Heart right ventricle (tissue), 16 donors: ENCODE measurements around the gene SFXN4. TPM values are rescaled to one million over a fixed set of nuclear protein-coding genes. Genes with fewer than 3 reads are reported as not detected.

ENCODE experiments used
- ATAC-seq, 8 donors: fragments of 200-7000 bp; cut with Tn5 transposase; one replicate each; pipeline ENCODE4 v1.9.1; 2020; ENCODE audit warnings: mild to moderate bottlenecking in 8 of 8, moderate library complexity in 8 of 8, moderate number of reproducible peaks in 1 of 8
- DNase-seq, 2 donors: peaks; one replicate each; pipeline ENCODE4 v3.0.0-alpha.2; 2020
- H3K27ac ChIP-seq, 10 donors: fragments of 200-600 bp; sonication (generic) in 2 of 10; one replicate each; pipeline versions ENCODE4 v1.5.0 to v1.8.0; 2020 to 2022; ENCODE audit warnings: mild to moderate bottlenecking in 3 of 10
- H3K27me3 ChIP-seq, 7 donors: fragments of 200-600 bp; one replicate each; pipeline ENCODE4 v1.8.0; 2021 to 2022; ENCODE audit warnings: mild to moderate bottlenecking in 2 of 7
- H3K36me3 ChIP-seq, 9 donors: fragments of 200-600 bp; sonication (generic) in 1 of 9; one replicate each; pipeline versions ENCODE4 v1.5.0 to v1.8.0; 2020 to 2022; ENCODE audit warnings: mild to moderate bottlenecking in 2 of 9
- H3K4me1 ChIP-seq, 9 donors: fragments of 200-600 bp; sonication (generic) in 1 of 9; one replicate each; pipeline versions ENCODE4 v1.5.0 to v1.8.0; 2020 to 2022; ENCODE audit warnings: mild to moderate bottlenecking in 4 of 9
- H3K4me3 ChIP-seq, 10 donors: fragments of 200-600 bp; sonication (generic) in 2 of 10; one replicate each; pipeline versions ENCODE4 v1.5.0 to v1.8.0; 2020 to 2022; ENCODE audit warnings: mild to moderate bottlenecking in 7 of 10, moderate library complexity in 2 of 10
- H3K9me3 ChIP-seq, 11 donors: fragments of 200-600 bp in 10 of 11; sonication (generic) in 2 of 11; one replicate each; pipeline versions ENCODE4 v1.5.0 to v1.8.0; 2013 to 2022; ENCODE audit warnings: mild to moderate bottlenecking in 2 of 11, control low read depth in 1 of 11, moderate library complexity in 1 of 11
- WGBS, 2 donors: extraction: QIAGEN DNeasy Blood & Tissue Kit; methylation state at CpG; one replicate each; pipeline ENCODE4 v1.1.7; 2013; ENCODE audit warnings: inconsistent platforms in 1 of 2; 5-methylcytosine and 5-hydroxymethylcytosine counted together
- intact Hi-C, 10 donors: fragments of 100-400 bp; cut with DNase I; formaldehyde crosslinking; loops; one replicate each; pipeline versions ENCODE4 v1.11.1 to v1.14.2; 2022
- polyA plus RNA-seq, 2 donors: library from polyadenylated mRNA; stranded (reverse); fragments of 200-250 nt; gene quantifications; one replicate each; pipeline ENCODE4 v1.2.3, GENCODE V29; 2013
- total RNA-seq, 10 donors: library from RNA; stranded (reverse); fragmentation: NEBNext Ultra II Directional in 3 of 10; extraction: Animal tissue kit (Norgen Biotek cat#: 25700) in 3 of 10; gene quantifications; one replicate each; pipeline versions ENCODE4 v1.2.1 to v1.2.4, GENCODE V29; 2021 to 2023
- TF ChIP-seq, protein P1 (sequence below), 9 donors: fragments of 200-600 bp; sonication (generic) in 2 of 9; IDR thresholded peaks; one replicate each; pipeline versions ENCODE4 v1.5.0 to v1.8.0; 2021 to 2022; ENCODE audit warnings: antibody characterized with exemption in 9 of 9, mild to moderate bottlenecking in 5 of 9, moderate library complexity in 1 of 9
- donor health status: Arrhythmogenic right ventricular cardiomyopathy.
- donor health status: ischemic (EF 13 %, LVEDD 7.1; RV severe dilation, severe dysfunction).
- donor health status: healthy with polysubstance abuse.
- donor health status: DM: no; HTN: yes; CAD: no.
- donor health status: DM: no; HTN: no; CAD: no.
- donor health status: ischemic (EF 25% LVEDD 6.9; RV normal size, moderate dysfunction).
- donor health status: ischemic (EF 25% LVEDD 5.7; RV mildly dilated, moderate dysfunction).
- donor health status: healthy.
- donor health status: DM: yes; HTN: yes; CAD: no.
- donor health status: Ischemic cardiomyopathy.
- donor health status: ischemic (EF 35%, LVEDD 5.7; RV mildly dilated, moderate dysfunction).
- donor health status: nonischemic (EF 11% LVEDD 7.7; RV severe dilation, severe dysfunction).
- donor health status: DM: yes; HTN: yes; CAD: no.
- donor health status: PGD.
- donor health status: ischemic (EF 29% LVEDD 5.4; RV normal size, mild dysfunction).
- donor health status: nonischemic (EF 23%, LVEDD 6.1; RV moderate dilation, normal function).

The SFXN4 gene
- total and polyA plus RNA-seq, 12 donors = 32.3 to 95.2 (median 44.0) TPM

DNA sequence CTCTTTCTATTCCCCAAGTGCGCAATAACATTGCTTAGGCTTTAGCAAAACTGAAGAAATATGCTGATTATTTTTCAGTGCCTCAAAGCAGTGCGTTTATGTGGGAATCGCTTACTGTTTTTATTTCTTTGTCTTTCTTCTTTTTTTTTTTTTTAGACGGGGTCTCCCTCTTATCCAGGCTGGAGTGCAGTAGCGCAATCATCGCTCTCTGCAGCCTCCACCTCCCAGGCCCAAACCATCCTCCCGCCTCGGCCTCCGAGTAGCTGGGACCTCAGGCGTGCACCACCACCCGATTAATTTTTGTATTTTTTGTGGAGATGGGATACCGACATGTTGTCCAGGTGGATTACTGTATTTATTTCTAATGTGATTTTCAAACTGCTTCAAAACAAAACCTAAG lies 60.4 kb downstream of the SFXN4 start:
- H3K9me3 ChIP-seq = no peaks in the 10 kb centered on the region
- H3K36me3 ChIP-seq = peaks cover 0 to 29% (median 5%) of the 10 kb centered on the region in 9 donors
- H3K4me3 ChIP-seq = peak overlapping the region in 9 of 10 donors; percentile 67 to 90 (median 80)
- ATAC-seq = no peak
- peaks cover 0 to 26% (median 19%) of the 10 kb centered on the region in 9 donors for H3K4me1 ChIP-seq
- H3K27ac ChIP-seq = peak overlapping the region in 1 of 10 donors; percentile 87
- 92 to 93% methylated on average over 12 of the region's 12 CpGs for WGBS, 2 donors
- intact Hi-C loops = loop anchor here in 1 of 10 donors (2.0 kb wide), 1 partner anchor 24 kb away; the partner anchor contains the start of gene EIF3A
- H3K27me3 ChIP-seq = no peaks in the 10 kb centered on the region
- no peak for DNase-seq
- TF ChIP-seq, protein P1, sequence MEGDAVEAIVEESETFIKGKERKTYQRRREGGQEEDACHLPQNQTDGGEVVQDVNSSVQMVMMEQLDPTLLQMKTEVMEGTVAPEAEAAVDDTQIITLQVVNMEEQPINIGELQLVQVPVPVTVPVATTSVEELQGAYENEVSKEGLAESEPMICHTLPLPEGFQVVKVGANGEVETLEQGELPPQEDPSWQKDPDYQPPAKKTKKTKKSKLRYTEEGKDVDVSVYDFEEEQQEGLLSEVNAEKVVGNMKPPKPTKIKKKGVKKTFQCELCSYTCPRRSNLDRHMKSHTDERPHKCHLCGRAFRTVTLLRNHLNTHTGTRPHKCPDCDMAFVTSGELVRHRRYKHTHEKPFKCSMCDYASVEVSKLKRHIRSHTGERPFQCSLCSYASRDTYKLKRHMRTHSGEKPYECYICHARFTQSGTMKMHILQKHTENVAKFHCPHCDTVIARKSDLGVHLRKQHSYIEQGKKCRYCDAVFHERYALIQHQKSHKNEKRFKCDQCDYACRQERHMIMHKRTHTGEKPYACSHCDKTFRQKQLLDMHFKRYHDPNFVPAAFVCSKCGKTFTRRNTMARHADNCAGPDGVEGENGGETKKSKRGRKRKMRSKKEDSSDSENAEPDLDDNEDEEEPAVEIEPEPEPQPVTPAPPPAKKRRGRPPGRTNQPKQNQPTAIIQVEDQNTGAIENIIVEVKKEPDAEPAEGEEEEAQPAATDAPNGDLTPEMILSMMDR (IDR thresholded peaks at IDR 0.05) = no peak

DNA sequence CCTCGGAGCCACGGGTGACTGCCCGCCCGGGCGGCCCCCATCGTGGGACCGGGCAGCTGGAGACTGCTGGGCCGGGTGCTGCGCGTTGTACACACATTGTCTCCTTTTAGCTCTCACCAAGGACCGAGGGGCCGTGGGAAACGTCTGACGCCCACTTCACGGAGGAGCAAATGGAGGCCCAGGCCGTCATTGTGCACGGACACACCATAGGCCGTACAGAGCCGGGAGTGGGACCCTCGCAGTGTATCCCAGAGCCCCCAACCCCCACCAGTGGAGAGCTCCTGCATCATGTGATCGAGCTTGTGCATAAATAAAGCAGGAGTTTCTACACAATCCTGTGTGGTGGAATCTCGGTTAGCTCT lies 60.9 kb downstream of the SFXN4 start:
- Histone ChIP-seq H3K4me3 (peak overlapping the region in 9 of 10 donors; percentile 67 to 90 (median 80)), H3K36me3 (peaks cover 0 to 24% (median 2%) of the 10 kb centered on the region in 9 donors), H3K27me3 (no peaks in the 10 kb centered on the region), H3K27ac (peak overlapping the region in 7 of 10 donors; percentile 43 to 87 (median 84)), H3K4me1 (peaks cover 0 to 28% (median 19%) of the 10 kb centered on the region in 9 donors), H3K9me3 (no peaks in the 10 kb centered on the region)
- WGBS, 2 donors = 0 to 1% methylated on average over 22 of the region's 22 CpGs
- peak; percentile 14 to 33 for DNase-seq
- intact Hi-C loops = loop anchor here in 1 of 10 donors (2.0 kb wide), 1 partner anchor 24 kb away; the partner anchor contains the start of gene EIF3A
- TF ChIP-seq, protein P1 (IDR thresholded peaks at IDR 0.05) = no peak
- peak in 4 of 8 donors; percentile 1 to 13 (median 6) for ATAC-seq

DNA sequence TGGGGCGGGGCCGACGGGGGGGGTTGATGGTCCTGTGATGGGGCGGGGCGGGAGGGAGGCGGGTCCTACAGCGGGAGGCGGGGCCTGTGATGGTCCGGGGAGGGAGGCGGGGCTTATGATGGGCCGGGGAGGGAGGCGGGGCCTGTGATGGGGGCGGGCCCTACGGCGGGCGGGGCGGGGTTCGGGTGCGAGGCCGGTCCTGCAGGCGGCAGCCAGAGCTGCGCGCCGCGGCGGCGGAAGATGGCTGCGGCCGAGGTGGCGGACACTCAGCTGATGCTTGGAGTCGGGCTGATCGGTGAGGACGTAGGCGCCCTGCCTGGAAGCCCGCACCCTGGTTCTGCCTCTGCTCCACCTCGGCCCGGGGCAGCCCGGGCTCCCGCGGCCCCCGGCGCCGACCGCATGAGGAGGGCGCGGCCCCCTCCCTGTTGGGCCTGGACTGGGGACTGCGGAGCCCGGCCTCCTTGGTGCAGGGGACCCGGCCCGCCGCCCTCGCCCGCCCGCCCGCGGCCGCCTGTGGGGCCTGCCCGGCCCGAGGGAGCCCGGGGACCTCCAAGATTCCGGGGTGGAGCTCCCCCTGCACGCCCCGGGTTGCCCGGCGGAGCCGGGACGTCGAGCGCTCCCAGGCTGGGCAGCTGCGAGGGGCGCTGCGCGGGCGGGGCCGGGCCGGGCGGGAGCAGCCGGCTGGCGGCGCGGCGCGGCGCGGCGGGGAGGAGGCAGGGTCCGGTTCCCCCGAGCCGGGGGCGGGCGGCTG lies 61.4 kb downstream of the SFXN4 start, which contains the start of gene DENND10:
Gene DENND10, plus strand, starts transcription at position 211 of the 751 bp plus-strand sequence. Its CDS starts 30 bp downstream, at position 241.
- Histone ChIP-seq H3K4me1 (peaks cover 0 to 28% (median 19%) of the 10 kb centered on the region in 9 donors), H3K36me3 (peaks cover 0 to 18% (median 0%) of the 10 kb centered on the region in 9 donors), H3K9me3 (no peaks in the 10 kb centered on the region), H3K27me3 (no peaks in the 10 kb centered on the region), H3K4me3 (peak within 1 kb of the TSS; percentile 67 to 90 (median 79)), H3K27ac (peak within 1 kb of the TSS in 9 of 10 donors; percentile 59 to 87 (median 81))
- peak; percentile 93 to 97 (median 96) for ATAC-seq
- WGBS, 2 donors = 0 to 1% methylated on average over 64 to 91 of the region's 91 CpGs
- TF ChIP-seq, protein P1 (IDR thresholded peaks at IDR 0.05) = peak in 2 of 9 donors; percentile 20 to 30
- peak; percentile 84 to 86 for DNase-seq
- intact Hi-C loops = loop anchor here in 2 of 10 donors (2.0 kb wide), 1 partner anchor 23 kb away; the partner anchor contains the start of gene EIF3A (in 2 of the 2)

DNA sequence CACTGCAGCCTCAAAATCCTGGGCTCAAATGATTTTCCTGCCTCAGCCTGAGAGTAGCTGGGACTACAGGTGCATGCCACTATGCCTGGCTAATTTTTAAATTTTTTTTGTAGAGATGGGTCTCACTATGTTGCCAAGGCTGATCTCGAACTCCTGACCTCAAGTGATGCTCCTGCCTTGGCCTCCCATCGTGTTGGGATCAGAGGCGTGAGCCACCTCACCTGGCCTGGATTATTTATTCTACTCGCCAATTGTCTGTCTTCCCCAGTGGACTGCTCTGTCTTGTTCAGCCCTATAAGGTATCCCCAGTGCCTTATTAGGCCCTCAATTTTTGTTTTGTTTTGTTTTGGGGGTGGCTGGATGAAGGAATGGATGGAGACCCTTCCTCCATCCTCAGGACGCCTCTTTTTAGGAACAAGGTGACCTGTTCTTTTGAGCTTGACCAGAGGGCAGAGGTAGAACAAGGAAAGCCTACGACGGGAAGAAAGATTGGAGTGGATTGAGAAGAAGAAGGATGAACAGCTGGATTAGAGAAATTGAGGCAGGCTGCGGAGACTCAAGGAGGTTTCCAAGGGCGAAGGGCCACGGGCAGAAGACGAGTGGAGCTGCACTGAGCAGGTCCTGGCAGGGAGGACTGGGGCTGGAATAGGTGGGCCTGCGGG lies 62.1 kb downstream of the SFXN4 start:
- WGBS, 2 donors = 44 to 50% methylated on average over 12 of the region's 12 CpGs
- H3K36me3 ChIP-seq = peaks cover 0 to 11% (median 0%) of the 10 kb centered on the region in 9 donors
- intact Hi-C loops = loop anchor here in 1 of 10 donors (2.0 kb wide), 1 partner anchor 23 kb away; the partner anchor contains the start of gene EIF3A
- no peaks in the 10 kb centered on the region for H3K27me3 ChIP-seq
- peak overlapping the region in 5 of 10 donors; percentile 5 to 90 (median 78) for H3K4me3 ChIP-seq
- H3K9me3 ChIP-seq = no peaks in the 10 kb centered on the region
- TF ChIP-seq, protein P1 (IDR thresholded peaks at IDR 0.05) = no peak
- peak overlapping the region in 6 of 10 donors; percentile 12 to 58 (median 42) for H3K27ac ChIP-seq
- ATAC-seq = peak in 1 of 8 donors; percentile 1
- no peak for DNase-seq
- H3K4me1 ChIP-seq = peaks cover 0 to 28% (median 19%) of the 10 kb centered on the region in 9 donors
